DOHH2 (cell line): Measurements from ENCODE around the gene AQP6.

ENCODE experiments used
- H3F3A ChIP-seq: fragments of 200-600 bp; sonication (generic), shearing (Covaris generic); 2 replicates; pipeline ENCODE4 v1.6.0; 2016; ENCODE audit warnings: antibody characterized with exemption, mild to moderate bottlenecking; ENCODE audit not compliant: control insufficient read depth, insufficient read depth
- H3K27ac ChIP-seq: fragments of 200-600 bp; sonication (generic); 2 replicates; pipeline ENCODE4 v1.5.1; 2014; ENCODE audit warnings: low read depth, mild to moderate bottlenecking, low read length, moderate library complexity
- H3K27me3 ChIP-seq: fragments of 200-600 bp; sonication (generic); 2 replicates; pipeline ENCODE4 v1.6.1; 2014; ENCODE audit warnings: mild to moderate bottlenecking, low read length, mixed read lengths; ENCODE audit not compliant: control insufficient read depth
- H3K36me3 ChIP-seq: fragments of 200-600 bp; sonication (generic); 2 replicates; pipeline ENCODE4 v1.6.1; 2014; ENCODE audit warnings: mild to moderate bottlenecking, low read length, moderate library complexity, mixed read lengths; ENCODE audit not compliant: control insufficient read depth
- H3K4me1 ChIP-seq: fragments of 200-600 bp; sonication (generic); 2 replicates; pipeline ENCODE4 v1.6.1; 2014; ENCODE audit warnings: mild to moderate bottlenecking, low read length, mixed read lengths; ENCODE audit not compliant: control insufficient read depth
- H3K4me2 ChIP-seq: fragments of 200-600 bp; sonication (generic); 2 replicates; pipeline ENCODE4 v1.6.0; 2014; ENCODE audit warnings: mild to moderate bottlenecking, low read length, moderate library complexity
- H3K4me3 ChIP-seq: fragments of 200-600 bp; sonication (generic); 2 replicates; pipeline ENCODE4 v1.5.1; 2014; ENCODE audit warnings: mild to moderate bottlenecking, low read length, mixed read lengths
- H3K79me2 ChIP-seq: fragments of 200-600 bp; sonication (generic); 2 replicates; pipeline ENCODE4 v1.6.1; 2014; ENCODE audit warnings: mild to moderate bottlenecking, low read length, mixed read lengths; ENCODE audit not compliant: control insufficient read depth
- H3K9me2 ChIP-seq: fragments of 200-600 bp; sonication (generic); replicated peaks from 2 replicates; pipeline ENCODE4 v1.6.1; 2014; ENCODE audit warnings: mild to moderate bottlenecking, low read length, mixed read lengths; ENCODE audit not compliant: control insufficient read depth
- H3K9me3 ChIP-seq: fragments of 200-600 bp; sonication (generic); 2 replicates; pipeline ENCODE4 v1.6.1; 2014; ENCODE audit warnings: antibody characterized with exemption, low read length, mixed read lengths; ENCODE audit not compliant: control insufficient read depth, insufficient read depth
- H4K20me1 ChIP-seq: fragments of 200-600 bp; sonication (generic); 2 replicates; pipeline ENCODE4 v1.6.0; 2014; ENCODE audit warnings: low read depth, mild to moderate bottlenecking, antibody characterized with exemption, low read length, moderate library complexity; ENCODE audit not compliant: control insufficient read depth, insufficient read depth
- CTCF ChIP-seq: fragments of 200-600 bp; sonication (generic); IDR thresholded peaks from one replicate; pipeline ENCODE4 v1.5.1; 2014; ENCODE audit warnings: antibody characterized with exemption, mild to moderate bottlenecking, low read depth, low read length; ENCODE audit not compliant: poor library complexity, severe bottlenecking
- EZH2phosphoT487 ChIP-seq: fragments of 200-600 bp; sonication (generic); IDR thresholded peaks from 2 replicates; pipeline ENCODE4 v1.6.1; 2017; ENCODE audit warnings: borderline replicate concordance, mild to moderate bottlenecking, antibody characterized with exemption, low read length, moderate library complexity, mixed read lengths

AQP6 gene

GRCh38 chr12:49929581-49929980 is 43.2 kb upstream of the AQP6 start:
- no peak overlapping the region for H3K4me2 ChIP-seq
- TF ChIP-seq CTCF = no peak
- TF ChIP-seq EZH2phosphoT487 = no peak
- peaks cover 20% of the 10 kb centered on the region for H3K27me3 ChIP-seq
- no peak overlapping the region for H3K27ac ChIP-seq
- H3K9me3 ChIP-seq = no peaks in the 10 kb centered on the region
- H3F3A ChIP-seq = no peaks in the 10 kb centered on the region
- H3K4me1 ChIP-seq = no peaks in the 10 kb centered on the region
- H3K79me2 ChIP-seq = no peaks in the 10 kb centered on the region
- no peak overlapping the region for H3K4me3 ChIP-seq
- no peaks in the 10 kb centered on the region for H3K36me3 ChIP-seq
- H3K9me2 ChIP-seq = no peaks in the 10 kb centered on the region
- no peaks in the 10 kb centered on the region for H4K20me1 ChIP-seq

- H3K27ac ChIP-seq = no peak overlapping the region
- peaks cover 26% of the 10 kb centered on the region for H3K27me3 ChIP-seq
- no peaks in the 10 kb centered on the region for H3K79me2 ChIP-seq
- TF ChIP-seq EZH2phosphoT487 (no peak), CTCF (no peak)
- H3K9me2 ChIP-seq = no peaks in the 10 kb centered on the region
- no peak overlapping the region for H3K4me3 ChIP-seq
- H4K20me1 ChIP-seq = no peaks in the 10 kb centered on the region
- no peaks in the 10 kb centered on the region for H3K9me3 ChIP-seq
- H3K4me2 ChIP-seq = no peak overlapping the region
- no peaks in the 10 kb centered on the region for H3K4me1 ChIP-seq
- no peaks in the 10 kb centered on the region for H3K36me3 ChIP-seq
- no peaks in the 10 kb centered on the region for H3F3A ChIP-seq
Measured at GRCh38 chr12:49930515-49931288, 42.0 kb upstream of the AQP6 start.

- H3K36me3 ChIP-seq = no peaks in the 10 kb centered on the region
- H3F3A ChIP-seq = no peaks in the 10 kb centered on the region
- H4K20me1 ChIP-seq = no peaks in the 10 kb centered on the region
- no peaks in the 10 kb centered on the region for H3K4me1 ChIP-seq
- H3K4me3 ChIP-seq = no peak overlapping the region
- no peaks in the 10 kb centered on the region for H3K79me2 ChIP-seq
- no peaks in the 10 kb centered on the region for H3K9me3 ChIP-seq
- TF ChIP-seq EZH2phosphoT487 (no peak), CTCF (no peak)
- H3K4me2 ChIP-seq = no peak overlapping the region
- H3K27ac ChIP-seq = no peak overlapping the region
- H3K9me2 ChIP-seq = no peaks in the 10 kb centered on the region
- H3K27me3 ChIP-seq = peaks cover 26% of the 10 kb centered on the region
Measured at GRCh38 chr12:49932023-49932422, 40.7 kb upstream of the AQP6 start.
